Measurements from ENCODE around the gene PTPN18.
A peak's percentile ranks its signal among the peaks of the same experiment; 100 is the strongest.

The PTPN18 gene

DNA sequence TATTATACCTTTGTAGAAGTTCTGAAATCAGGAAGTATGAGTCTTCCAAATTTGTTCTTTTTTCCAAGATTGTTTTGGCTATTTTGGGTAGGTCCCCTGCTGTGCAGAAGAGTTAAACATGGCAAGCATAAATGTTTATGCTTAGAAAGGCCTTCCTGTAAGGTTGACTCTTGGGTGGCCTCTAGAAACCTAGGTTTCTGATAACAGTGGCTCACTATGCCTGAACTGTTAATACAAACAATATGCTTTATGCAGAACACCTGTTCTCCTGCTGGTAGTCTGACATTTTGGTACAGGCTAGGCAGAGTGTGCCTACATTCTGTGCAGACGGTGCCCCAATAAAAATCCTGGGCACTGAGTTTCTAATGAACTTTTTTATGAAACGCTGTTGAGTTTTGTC lies 10.1 kb downstream of the PTPN18 start:
- no peak for DNase-seq

GRCh38 chr2:130366720-130367119 lies 10.9 kb downstream of the PTPN18 start:
- DNase-seq = no peak

GRCh38 chr2:130368786-130369185 lies 12.9 kb downstream of the PTPN18 start:
- no peak for DNase-seq

- no peak for DNase-seq
Observed at GRCh38 chr2:130369311-130369964, 13.6 kb downstream of the PTPN18 start.

DNA sequence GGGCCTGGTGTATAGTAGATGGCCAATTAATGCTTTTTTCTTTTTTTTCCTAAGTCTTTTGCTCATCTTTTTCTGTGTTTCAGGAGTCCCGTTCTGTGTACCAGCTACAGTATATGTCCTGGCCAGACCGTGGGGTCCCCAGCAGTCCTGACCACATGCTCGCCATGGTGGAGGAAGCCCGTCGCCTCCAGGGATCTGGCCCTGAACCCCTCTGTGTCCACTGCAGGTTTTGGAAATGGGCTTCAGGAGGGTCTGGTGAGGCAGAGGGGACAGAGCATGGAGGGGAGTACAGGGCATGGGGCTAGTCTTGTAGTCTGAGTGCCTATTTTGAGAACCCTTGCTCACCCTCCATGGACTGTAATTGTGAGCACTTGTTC lies 14.1 kb downstream of the PTPN18 start:
- no peak for DNase-seq

DNA sequence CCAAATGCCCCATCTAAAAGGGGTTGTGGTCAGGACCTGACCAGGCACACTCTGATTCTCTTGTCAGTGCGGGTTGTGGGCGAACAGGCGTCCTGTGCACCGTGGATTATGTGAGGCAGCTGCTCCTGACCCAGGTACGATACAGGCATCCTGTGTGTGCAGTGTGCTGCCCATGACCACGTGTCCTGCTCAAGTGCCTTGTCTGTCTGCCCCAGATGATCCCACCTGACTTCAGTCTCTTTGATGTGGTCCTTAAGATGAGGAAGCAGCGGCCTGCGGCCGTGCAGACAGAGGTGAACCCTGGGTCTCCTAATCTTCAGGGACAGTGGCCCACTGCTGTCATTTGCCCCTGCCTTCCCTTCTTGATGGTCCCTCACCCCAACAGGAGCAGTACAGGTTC lies 14.6 kb downstream of the PTPN18 start:
- no peak for DNase-seq

DNA sequence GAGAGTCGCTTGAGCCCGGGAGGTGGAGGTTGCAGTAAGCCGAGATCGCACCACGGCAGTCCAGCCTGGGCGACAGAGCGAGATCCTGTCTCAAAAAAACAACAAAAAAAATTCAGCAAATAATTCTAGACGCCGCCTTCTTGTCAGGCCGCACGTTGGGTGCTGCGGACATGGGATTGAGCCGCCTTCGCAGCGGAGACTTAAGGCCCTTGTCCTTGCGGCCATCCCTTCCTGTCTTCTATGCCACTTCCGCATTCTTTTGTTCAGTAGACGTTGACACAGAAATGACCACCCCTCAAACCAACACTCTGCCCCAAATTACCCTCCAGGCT lies 15.8 kb downstream of the PTPN18 start:
- DNase-seq = no peak

- peak; percentile 37 for DNase-seq
Observed at GRCh38 chr2:130372055-130372832, 16.4 kb downstream of the PTPN18 start.

DNA sequence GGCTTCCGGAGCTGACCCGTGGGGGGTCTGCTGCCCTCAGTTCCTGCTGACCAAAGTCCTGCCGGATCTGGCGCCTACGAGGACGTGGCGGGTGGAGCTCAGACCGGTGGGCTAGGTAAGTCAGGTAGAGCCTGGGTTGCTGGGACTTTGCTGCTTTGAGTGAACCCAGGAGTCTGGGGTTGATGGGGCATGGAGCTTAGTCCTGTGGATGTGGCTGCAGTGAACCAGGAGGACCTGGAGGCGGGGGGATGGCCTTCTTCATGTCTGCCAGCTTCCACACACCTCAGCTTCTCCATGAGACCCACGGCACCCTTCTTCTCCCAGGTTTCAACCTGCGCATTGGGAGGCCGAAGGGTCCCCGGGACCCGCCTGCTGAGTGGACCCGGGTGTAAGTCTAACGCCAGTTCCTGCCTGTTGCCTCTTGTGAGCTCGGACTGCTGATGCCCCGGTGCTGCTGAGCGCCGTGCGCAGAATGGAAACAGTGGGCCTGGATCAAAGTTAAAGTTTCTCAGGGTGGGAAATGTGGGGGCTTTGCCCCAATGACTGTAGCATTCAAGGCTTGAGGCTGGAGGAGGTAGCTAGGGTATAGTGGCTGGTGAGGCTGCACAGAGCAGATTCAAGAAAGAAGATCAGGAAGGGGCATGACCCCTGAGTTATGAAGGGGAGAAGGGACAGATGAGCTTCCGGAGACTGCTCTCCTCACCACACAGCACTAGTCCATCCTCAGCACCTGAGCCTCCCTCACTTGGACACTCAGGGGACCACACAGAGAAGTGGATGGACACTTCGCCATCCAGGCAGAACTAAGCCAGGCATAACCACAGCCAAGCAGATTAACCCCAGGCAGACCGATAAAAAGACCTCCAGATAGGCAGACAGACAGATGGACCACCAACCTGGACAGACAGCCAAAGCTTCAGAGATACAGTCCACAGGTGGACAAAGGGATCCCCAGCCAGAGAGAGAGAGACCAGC lies 17.3 kb downstream of the PTPN18 start:
- no peak for DNase-seq

- DNase-seq = no peak
Observed at GRCh38 chr2:130373808-130374365, 18.0 kb downstream of the PTPN18 start.

- DNase-seq = no peak
Observed at GRCh38 chr2:130374587-130375290, 18.9 kb downstream of the PTPN18 start.

DNA sequence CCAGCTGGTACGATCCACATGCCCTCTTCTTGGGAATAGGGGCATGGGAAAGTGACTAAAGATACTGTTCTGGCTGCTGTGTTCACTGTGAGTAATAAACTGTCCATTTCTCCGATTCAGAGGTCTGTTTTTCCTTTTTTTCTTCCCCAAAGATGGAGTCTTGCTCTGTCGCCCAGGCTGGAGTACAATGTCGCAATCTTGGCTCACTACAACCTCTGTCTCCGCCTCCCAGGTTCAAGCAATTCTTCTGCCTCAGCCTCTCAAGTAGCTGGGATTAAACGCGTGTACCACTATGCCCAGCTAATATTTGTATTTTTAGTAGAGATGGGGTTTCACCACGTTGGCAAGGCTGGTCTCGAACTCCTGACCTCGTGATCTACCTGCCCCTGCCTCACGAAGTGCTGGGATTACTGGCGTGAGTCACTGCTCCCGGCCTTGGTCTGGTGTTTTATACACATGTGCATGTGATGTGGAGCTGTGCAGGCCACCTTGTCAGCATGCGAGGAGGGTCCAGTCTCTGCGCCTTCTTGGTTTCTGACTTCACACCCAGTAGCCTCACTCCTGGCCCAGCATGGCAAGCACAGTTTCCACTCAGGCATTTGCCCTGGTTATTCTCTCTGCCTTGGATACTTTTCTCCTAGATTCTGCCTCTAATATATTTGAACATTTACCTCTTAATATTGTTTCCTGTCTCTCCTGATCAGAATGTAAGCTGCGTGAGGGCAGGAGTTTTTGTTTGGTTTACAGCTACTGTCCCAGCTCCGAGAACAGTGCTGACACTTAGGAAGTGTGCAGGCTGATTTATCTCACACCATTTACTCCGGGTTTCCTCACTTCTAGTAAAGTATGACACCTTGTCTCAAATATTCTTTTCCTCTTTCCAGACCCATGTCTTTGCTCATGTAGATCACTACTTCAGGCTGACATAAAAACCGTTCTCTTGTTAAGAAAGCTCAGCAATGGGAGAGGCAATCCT lies 19.7 kb downstream of the PTPN18 start:
- DNase-seq = no peak

GRCh38 chr2:130376433-130377293 lies 20.8 kb downstream of the PTPN18 start:
- no peak for DNase-seq

DNA sequence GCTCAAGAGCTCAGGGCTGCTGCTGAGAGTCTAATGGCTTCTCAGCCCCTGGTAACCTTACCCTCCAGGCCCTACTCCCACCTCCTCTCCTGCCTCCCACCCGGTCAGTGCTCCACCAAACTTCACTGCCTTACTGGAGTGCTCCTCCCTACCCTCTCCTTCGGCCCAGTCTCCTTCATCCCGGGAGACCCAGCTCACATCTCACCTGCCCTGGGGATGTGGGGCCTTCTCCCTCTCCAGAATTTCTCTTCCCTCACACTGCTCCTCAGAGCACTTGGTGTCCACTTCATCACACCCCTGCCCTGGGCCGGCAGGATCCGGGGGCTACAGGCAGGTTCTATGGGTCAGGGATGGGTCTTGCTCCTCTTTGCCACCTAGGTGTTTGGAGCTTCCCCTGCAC lies 21.6 kb downstream of the PTPN18 start:
- DNase-seq = no peak

DNA sequence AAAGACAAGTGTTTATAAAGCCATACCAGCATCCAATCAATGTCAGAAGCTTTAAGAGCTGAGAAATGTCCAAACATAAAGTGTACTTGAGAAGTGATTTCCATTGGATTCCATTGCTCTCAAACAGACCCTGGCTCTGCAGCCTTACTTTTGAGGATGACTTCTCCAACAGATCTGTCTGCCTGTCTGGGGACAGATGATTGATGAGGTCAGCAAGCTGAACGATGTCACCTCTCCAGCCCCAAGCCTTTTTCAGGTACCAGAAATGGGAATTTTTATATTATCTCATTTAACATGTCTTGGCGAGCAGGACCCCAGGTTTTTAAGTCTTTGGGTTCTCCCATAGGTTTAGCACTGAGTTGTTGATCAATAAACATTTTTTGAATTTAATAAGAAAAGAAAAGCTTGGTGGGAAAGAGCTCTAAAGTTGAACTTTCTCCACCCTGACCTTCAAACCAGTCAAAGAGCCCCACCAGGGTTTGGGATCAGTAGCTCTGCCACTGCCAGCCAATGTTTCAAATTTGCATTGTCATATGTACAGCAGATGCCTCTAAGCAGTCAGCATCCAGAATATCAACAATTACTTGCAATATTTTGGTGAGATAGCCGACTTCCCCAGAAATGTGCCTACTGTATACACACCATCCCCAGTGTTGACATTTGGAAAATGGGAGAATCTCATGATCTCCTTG lies 22.5 kb downstream of the PTPN18 start:
- no peak for DNase-seq

DNA sequence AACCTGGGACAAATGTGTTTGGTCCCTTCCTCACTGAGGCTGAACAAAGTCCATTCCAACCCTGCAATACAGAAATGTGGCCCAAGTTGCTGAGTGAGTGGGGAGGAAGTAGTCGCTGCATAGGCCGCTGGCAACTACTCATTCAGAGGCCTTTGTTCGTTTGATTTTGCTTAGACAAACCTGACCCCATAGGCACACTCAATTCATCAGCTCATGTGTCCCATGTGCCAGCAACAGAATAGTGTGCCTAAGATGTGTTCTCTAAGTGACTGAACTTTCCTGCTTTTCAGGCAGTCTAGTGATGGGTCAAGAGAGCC lies 23.0 kb downstream of the PTPN18 start:
- no peak for DNase-seq

GRCh38 chr2:130380096-130380934 lies 24.5 kb downstream of the PTPN18 start:
- no peak for DNase-seq

- no peak for DNase-seq
Observed at GRCh38 chr2:130381145-130381544, 25.3 kb downstream of the PTPN18 start.

- no peak for DNase-seq
Observed at GRCh38 chr2:130381619-130382018, 25.8 kb downstream of the PTPN18 start.
